CD4-positive, alpha-beta memory T cell (primary cell): ENCODE results near the gene CISD3. TPM values are rescaled to one million over a fixed set of nuclear protein-coding genes. Genes with fewer than 3 reads are reported as not detected.
A peak's percentile ranks its signal among the peaks of the same experiment; 100 is the strongest.

Source experiments
- CTCF ChIA-PET: fragments of 350-600 bp; sonication (Branson Sonifier 250); formaldehyde crosslinking; loops from one replicate; lab custom pipeline; 2021; ENCODE audit warnings: inconsistent platforms; ENCODE audit not compliant: partially characterized antibody; lab: Charles Lee
- POLR2A ChIA-PET: fragments of 350-600 bp; sonication (Branson Sonifier 250); formaldehyde crosslinking; loops from one replicate; lab custom pipeline; 2021; ENCODE audit not compliant: partially characterized antibody; lab: Charles Lee
- DNase-seq, 5 donors: peaks; one replicate each; pipeline versions ENCODE4 v3.0.0 to v3.0.0-alpha.2; 2020 to 2022; ENCODE audit warnings: mixed read lengths in 1 of 5
- H3K27ac ChIP-seq: one replicate; pipeline ENCODE4 v1.7.0; 2013; ENCODE audit warnings: low read depth, low read length
- H3K27me3 ChIP-seq: 2 replicates; pipeline ENCODE4 v1.7.0; 2013; ENCODE audit warnings: mild to moderate bottlenecking, low read length, moderate library complexity; ENCODE audit not compliant: insufficient read depth
- H3K36me3 ChIP-seq: 2 replicates; pipeline ENCODE4 v1.7.0; 2013; ENCODE audit warnings: mild to moderate bottlenecking, low read length, moderate library complexity; ENCODE audit not compliant: insufficient read depth
- H3K4me1 ChIP-seq: 2 replicates; pipeline ENCODE4 v1.7.0; 2013; ENCODE audit warnings: mild to moderate bottlenecking, low read length, moderate library complexity; ENCODE audit not compliant: insufficient read depth
- H3K4me3 ChIP-seq, 2 donors: one replicate each; pipeline ENCODE4 v1.7.0; 2013; ENCODE audit warnings: low read length in 2 of 2, mild to moderate bottlenecking in 1 of 2
- H3K9me3 ChIP-seq, 2 donors: one replicate each; pipeline ENCODE4 v1.7.0; 2013; ENCODE audit warnings: low read length in 2 of 2, control low read depth in 1 of 2; ENCODE audit not compliant: control insufficient read depth in 1 of 2
- H3K27ac Mint-ChIP-seq, 7 donors: one replicate each; pipeline ENCODE4 v1.8.0; 2020 to 2021; ENCODE audit warnings: mixed read lengths in 7 of 7, mild to moderate bottlenecking in 6 of 7, inconsistent platforms in 3 of 7, moderate library complexity in 3 of 7
- H3K27me3 Mint-ChIP-seq, 2 donors: one replicate each; pipeline ENCODE4 v1.8.0; 2020 to 2021; ENCODE audit warnings: mixed read lengths in 2 of 2
- H3K36me3 Mint-ChIP-seq, 2 donors: one replicate each; pipeline ENCODE4 v1.8.0; 2020 to 2021; ENCODE audit warnings: mixed read lengths in 2 of 2, inconsistent platforms in 1 of 2, mild to moderate bottlenecking in 1 of 2
- H3K4me1 Mint-ChIP-seq, 4 donors: one replicate each; pipeline ENCODE4 v1.8.0; 2020 to 2021; ENCODE audit warnings: mixed read lengths in 4 of 4, mild to moderate bottlenecking in 1 of 4
- H3K4me3 Mint-ChIP-seq, 8 donors: one replicate each; pipeline ENCODE4 v1.8.0; 2020 to 2021; ENCODE audit warnings: mixed read lengths in 8 of 8, mild to moderate bottlenecking in 7 of 8, moderate library complexity in 6 of 8, inconsistent platforms in 3 of 8
- H3K9me3 Mint-ChIP-seq, 8 donors: one replicate each; pipeline ENCODE4 v1.8.0; 2020 to 2021; ENCODE audit warnings: mixed read lengths in 8 of 8, mild to moderate bottlenecking in 5 of 8, inconsistent platforms in 3 of 8, moderate library complexity in 1 of 8
- intact Hi-C: fragments of 100-400 bp; cut with micrococcal nuclease; formaldehyde crosslinking; loops from one replicate; pipeline ENCODE4 v1.15.1; 2023
- polyA plus RNA-seq, 2 donors: library from polyadenylated mRNA; unstranded; fragments of 300-500 nt; fragmentation: Illumina TruSeq; gene quantifications; one replicate each; pipeline ENCODE4 v1.2.3, GENCODE V29; 2021
- total RNA-seq, 2 experiments: library from RNA; stranded (reverse); gene quantifications; one replicate each; pipeline ENCODE4 v1.2.3, GENCODE V29; 2021

Gene CISD3
- total and polyA plus RNA-seq, 4 experiments from 2014 or later = 12.5 to 57.6 (median 34.4) TPM

- H3K27ac Mint-ChIP-seq = peak overlapping the region in 2 of 7 donors; percentile 43 to 91
Measured at GRCh38 chr17:38719289-38719942, 10.7 kb upstream of the CISD3 start.

GRCh38 chr17:38719943-38720641 lies 10.0 kb upstream of the CISD3 start:
- peak overlapping the region in 1 of 7 donors; percentile 53 for H3K27ac Mint-ChIP-seq
- no peak overlapping the region for H3K4me3 Mint-ChIP-seq
- H3K4me1 Mint-ChIP-seq = peaks cover 10 to 44% (median 23%) of the 10 kb centered on the region in 4 donors
- Histone ChIP-seq H3K4me3 (no peak overlapping the region), H3K27ac (no peak overlapping the region), H3K36me3 (peaks cover 66% of the 10 kb centered on the region), H3K9me3 (no peaks in the 10 kb centered on the region), H3K4me1 (peaks cover 29% of the 10 kb centered on the region), H3K27me3 (no peaks in the 10 kb centered on the region)
- H3K27me3 Mint-ChIP-seq = no peaks in the 10 kb centered on the region
- H3K9me3 Mint-ChIP-seq = no peaks in the 10 kb centered on the region
- ChIA-PET POLR2A (interaction anchor here (1.2 to 15.9 kb wide), 3 partner anchors 8 to 32 kb away, joined by 4 to 588 read pairs (median 56); partner anchors contain the start of gene MLLT6), CTCF (interaction anchor here (2.2 kb wide), 1 partner anchor 8 kb away, joined by 7 read pairs; no protein-coding TSS in a partner anchor)
- intact Hi-C loops = no loop called here
- DNase-seq = no peak
- peaks cover 37 to 66% of the 10 kb centered on the region in 2 donors for H3K36me3 Mint-ChIP-seq

More at GRCh38 chr17:38719289-38719942, 10.7 kb upstream of the CISD3 start:
- H3K4me1 Mint-ChIP-seq = peaks cover 11 to 45% (median 21%) of the 10 kb centered on the region in 4 donors
- Histone ChIP-seq H3K4me1 (peaks cover 22% of the 10 kb centered on the region), H3K9me3 (no peaks in the 10 kb centered on the region), H3K27ac (no peak overlapping the region), H3K36me3 (peaks cover 62% of the 10 kb centered on the region), H3K4me3 (no peak overlapping the region), H3K27me3 (no peaks in the 10 kb centered on the region)
- CTCF ChIA-PET = interaction anchor here (0.9 to 2.2 kb wide), 3 partner anchors 9 to 42 kb away, joined by 4 to 7 read pairs (median 6); no protein-coding TSS in a partner anchor
- DNase-seq = no peak
- POLR2A ChIA-PET = interaction anchor here (1.2 to 15.9 kb wide), 3 partner anchors 8 to 33 kb away, joined by 4 to 588 read pairs (median 56); partner anchors contain the start of gene MLLT6
- H3K36me3 Mint-ChIP-seq = peaks cover 34 to 69% of the 10 kb centered on the region in 2 donors
- H3K4me3 Mint-ChIP-seq = no peak overlapping the region
- H3K27me3 Mint-ChIP-seq = no peaks in the 10 kb centered on the region
- intact Hi-C loops = no loop called here
- no peaks in the 10 kb centered on the region for H3K9me3 Mint-ChIP-seq

- Mint-ChIP-seq H3K36me3 (peaks cover 35 to 60% of the 10 kb centered on the region in 2 donors), H3K4me1 (peaks cover 9 to 44% (median 28%) of the 10 kb centered on the region in 4 donors), H3K4me3 (no peak overlapping the region), H3K27ac (peak overlapping the region in 6 of 7 donors; percentile 36 to 88 (median 66)), H3K27me3 (no peaks in the 10 kb centered on the region), H3K9me3 (no peaks in the 10 kb centered on the region)
- H3K9me3 ChIP-seq = no peaks in the 10 kb centered on the region
- CTCF ChIA-PET = no interaction called here
- H3K27me3 ChIP-seq = no peaks in the 10 kb centered on the region
- H3K4me1 ChIP-seq = peaks cover 33% of the 10 kb centered on the region
- POLR2A ChIA-PET = interaction anchor here (15.9 kb wide), 1 partner anchor 14 kb away, joined by 588 read pairs; the partner anchor contains the start of gene MLLT6
- H3K27ac ChIP-seq = no peak overlapping the region
- DNase-seq = no peak
- intact Hi-C loops = no loop called here
- H3K36me3 ChIP-seq = peaks cover 60% of the 10 kb centered on the region
- no peak overlapping the region for H3K4me3 ChIP-seq
Measured at GRCh38 chr17:38720941-38721340, 9.2 kb upstream of the CISD3 start.

GRCh38 chr17:38721802-38722201 lies 8.3 kb upstream of the CISD3 start:
- Mint-ChIP-seq H3K36me3 (peaks cover 33 to 57% of the 10 kb centered on the region in 2 donors), H3K27ac (peak overlapping the region in 1 of 7 donors; percentile 13), H3K4me3 (no peak overlapping the region), H3K9me3 (no peaks in the 10 kb centered on the region), H3K27me3 (no peaks in the 10 kb centered on the region), H3K4me1 (peaks cover 12 to 51% (median 33%) of the 10 kb centered on the region in 4 donors)
- no peak overlapping the region for H3K4me3 ChIP-seq
- H3K4me1 ChIP-seq = peaks cover 41% of the 10 kb centered on the region
- H3K36me3 ChIP-seq = peaks cover 52% of the 10 kb centered on the region
- no peak for DNase-seq
- no peaks in the 10 kb centered on the region for H3K9me3 ChIP-seq
- H3K27me3 ChIP-seq = no peaks in the 10 kb centered on the region
- POLR2A ChIA-PET = interaction anchor here (1.2 to 15.9 kb wide), 2 partner anchors 10 to 15 kb away, joined by 3 to 588 read pairs; partner anchors contain the start of gene MLLT6
- CTCF ChIA-PET = interaction anchor here (3.4 kb wide), 1 partner anchor 14 kb away, joined by 18 read pairs; no protein-coding TSS in a partner anchor
- no peak overlapping the region for H3K27ac ChIP-seq
- intact Hi-C loops = no loop called here

GRCh38 chr17:38724337-38724988 lies 5.7 kb upstream of the CISD3 start:
- Histone ChIP-seq H3K4me1 (peaks cover 68% of the 10 kb centered on the region), H3K4me3 (no peak overlapping the region), H3K36me3 (peaks cover 28% of the 10 kb centered on the region), H3K27me3 (no peaks in the 10 kb centered on the region), H3K27ac (no peak overlapping the region), H3K9me3 (no peaks in the 10 kb centered on the region)
- ChIA-PET POLR2A (interaction anchor here (15.9 kb wide), 1 partner anchor 18 kb away, joined by 588 read pairs; the partner anchor contains the start of gene MLLT6), CTCF (interaction anchor here (3.4 kb wide), 1 partner anchor 11 kb away, joined by 18 read pairs; no protein-coding TSS in a partner anchor)
- H3K4me1 Mint-ChIP-seq = peaks cover 28 to 71% (median 49%) of the 10 kb centered on the region in 4 donors
- no peaks in the 10 kb centered on the region for H3K27me3 Mint-ChIP-seq
- H3K4me3 Mint-ChIP-seq = peak overlapping the region in 3 of 8 donors; percentile 17 to 53 (median 20)
- intact Hi-C loops = no loop called here
- peaks cover 17 to 46% of the 10 kb centered on the region in 2 donors for H3K36me3 Mint-ChIP-seq
- peaks cover 0 to 3% (median 0%) of the 10 kb centered on the region in 8 donors for H3K9me3 Mint-ChIP-seq
- no peak for DNase-seq
- H3K27ac Mint-ChIP-seq = peak overlapping the region in 5 of 7 donors; percentile 6 to 95 (median 69)

- peaks cover 17 to 44% of the 10 kb centered on the region in 2 donors for H3K36me3 Mint-ChIP-seq
- DNase-seq = no peak
- H3K9me3 Mint-ChIP-seq = peaks cover 0 to 3% (median 0%) of the 10 kb centered on the region in 8 donors
- peaks cover 71% of the 10 kb centered on the region for H3K4me1 ChIP-seq
- ChIA-PET CTCF (interaction anchor here (3.4 kb wide), 1 partner anchor 10 kb away, joined by 18 read pairs; no protein-coding TSS in a partner anchor), POLR2A (interaction anchor here (15.9 kb wide), 1 partner anchor 19 kb away, joined by 588 read pairs; the partner anchor contains the start of gene MLLT6)
- peak overlapping the region in 5 of 7 donors; percentile 13 to 95 (median 80) for H3K27ac Mint-ChIP-seq
- no peaks in the 10 kb centered on the region for H3K27me3 ChIP-seq
- intact Hi-C loops = no loop called here
- peaks cover 29 to 74% (median 51%) of the 10 kb centered on the region in 4 donors for H3K4me1 Mint-ChIP-seq
- H3K9me3 ChIP-seq = no peaks in the 10 kb centered on the region
- H3K36me3 ChIP-seq = peaks cover 27% of the 10 kb centered on the region
- H3K27ac ChIP-seq = no peak overlapping the region
- no peaks in the 10 kb centered on the region for H3K27me3 Mint-ChIP-seq
- H3K4me3 Mint-ChIP-seq = peak overlapping the region in 1 of 8 donors; percentile 53
- no peak overlapping the region for H3K4me3 ChIP-seq
Measured at GRCh38 chr17:38725066-38725465, 5.1 kb upstream of the CISD3 start.
